A673 (cell line): Measurements from ENCODE around the gene VWA5A. TPM values are rescaled to one million over a fixed set of nuclear protein-coding genes. Genes with fewer than 3 reads are reported as not detected.

Experiments used
- BruUV-seq: library from RNA; stranded (reverse); fragments of 400-500 nt; replicated peaks from 2 replicates; lab custom pipeline; 2021; lab: Mats Ljungman, UMichigan
- CTCF ChIA-PET: fragments of 300-600 bp; sonication (Branson Sonifier 250); formaldehyde crosslinking; loops from one replicate; lab custom pipeline; 2022; ENCODE audit warnings: antibody characterized with exemption; lab: Charles Lee
- POLR2A ChIA-PET: fragments of 300-600 bp; sonication (Branson Sonifier 250); formaldehyde crosslinking; loops from one replicate; lab custom pipeline; 2022; ENCODE audit warnings: antibody characterized with exemption; ENCODE audit not compliant: low non-redundant PET; lab: Charles Lee
- DNase-seq: peaks from one replicate; pipeline ENCODE4 v3.0.0-alpha.2; 2015; ENCODE audit warnings: low spot score
- H3K27ac ChIP-seq: fragments of 200-600 bp; sonication (generic); 2 replicates; pipeline ENCODE4 v1.5.1; 2016; ENCODE audit warnings: mixed run types, low read depth, mild to moderate bottlenecking, mixed read lengths, antibody characterized with exemption, low read length; ENCODE audit not compliant: poor library complexity, severe bottlenecking
- H3K27me3 ChIP-seq: fragments of 200-600 bp; sonication (generic); replicated peaks from 2 replicates; pipeline ENCODE4 v1.6.1; 2017; ENCODE audit warnings: mixed run types, low read depth, mild to moderate bottlenecking, mixed read lengths, antibody characterized with exemption, low read length; ENCODE audit not compliant: insufficient read depth, poor library complexity
- H3K36me3 ChIP-seq: fragments of 200-600 bp; sonication (generic); 2 replicates; pipeline ENCODE4 v1.6.1; 2016; ENCODE audit warnings: mixed run types, mild to moderate bottlenecking, mixed read lengths, antibody characterized with exemption, low read length; ENCODE audit not compliant: insufficient read depth, poor library complexity, severe bottlenecking
- H3K4me1 ChIP-seq: fragments of 200-600 bp; sonication (generic); 2 replicates; pipeline ENCODE4 v1.6.1; 2017; ENCODE audit warnings: mixed run types, mild to moderate bottlenecking, mixed read lengths, antibody characterized with exemption, low read length; ENCODE audit not compliant: insufficient read depth, poor library complexity, severe bottlenecking
- H3K4me3 ChIP-seq: fragments of 200-600 bp; sonication (generic); 2 replicates; pipeline ENCODE4 v1.5.1; 2016; ENCODE audit warnings: low read depth, mixed run types, mild to moderate bottlenecking, mixed read lengths, low read length; ENCODE audit not compliant: poor library complexity, severe bottlenecking
- H3K9me3 ChIP-seq: fragments of 200-600 bp; sonication (generic); 2 replicates; pipeline ENCODE4 v1.6.1; 2016; ENCODE audit warnings: mixed run types, low read depth, mild to moderate bottlenecking, mixed read lengths, antibody characterized with exemption, low read length; ENCODE audit not compliant: poor library complexity, severe bottlenecking
- EZH2 ChIP-seq: fragments of 200-600 bp; sonication (generic); IDR thresholded peaks from 2 replicates; pipeline ENCODE4 v1.6.1; 2017; ENCODE audit warnings: borderline replicate concordance, low read depth, mild to moderate bottlenecking, mixed read lengths, antibody characterized with exemption, low read length; ENCODE audit not compliant: poor library complexity, severe bottlenecking
- intact Hi-C: fragments of 100-400 bp; cut with micrococcal nuclease; formaldehyde crosslinking; loops from one replicate; pipeline ENCODE4 v1.10.0; 2022; ENCODE audit not compliant: unreplicated experiment
- total RNA-seq: library from RNA; stranded (reverse); gene quantifications from 2 replicates; pipeline ENCODE4 v1.2.3, GENCODE V29; 2021
- TF ChIP-seq, protein P1 (sequence below): fragments of 300-800, 200-600 bp; sonication (generic); conservative IDR thresholded peaks from 2 replicates; pipeline ENCODE4 v1.5.1; 2017; ENCODE audit warnings: low read depth, mild to moderate bottlenecking, antibody characterized with exemption, low read length, moderate library complexity, mixed read lengths

Gene VWA5A
- total RNA-seq, 1 experiment from 2014 or later = 11.2 TPM

DNA sequence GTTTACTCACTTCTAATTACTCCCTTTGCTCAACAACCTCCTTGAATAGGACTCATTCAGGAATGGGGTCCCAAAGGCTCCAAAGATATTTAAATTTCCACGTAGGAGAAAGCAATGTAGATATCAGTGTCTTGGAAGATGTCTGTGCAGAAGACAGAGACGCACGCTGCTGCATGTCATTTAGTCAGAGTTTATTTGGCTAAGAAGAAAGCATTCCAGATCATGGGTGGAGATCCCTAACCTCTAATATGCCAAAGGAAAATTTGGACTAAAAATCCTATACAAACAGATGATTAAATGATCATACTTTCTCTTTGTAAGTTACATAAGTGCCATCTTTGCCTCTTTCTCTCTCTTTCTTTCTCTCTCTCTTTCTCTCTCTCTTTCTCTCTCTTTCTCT, 67.8 kb downstream of the VWA5A start, which contains the start of gene OR10D3:
OR10D3 (plus strand) TSS at position 278 of the 400 bp plus-strand sequence. CDS start 1,925 bp downstream, outside the sequence.
- TF ChIP-seq, protein P1, sequence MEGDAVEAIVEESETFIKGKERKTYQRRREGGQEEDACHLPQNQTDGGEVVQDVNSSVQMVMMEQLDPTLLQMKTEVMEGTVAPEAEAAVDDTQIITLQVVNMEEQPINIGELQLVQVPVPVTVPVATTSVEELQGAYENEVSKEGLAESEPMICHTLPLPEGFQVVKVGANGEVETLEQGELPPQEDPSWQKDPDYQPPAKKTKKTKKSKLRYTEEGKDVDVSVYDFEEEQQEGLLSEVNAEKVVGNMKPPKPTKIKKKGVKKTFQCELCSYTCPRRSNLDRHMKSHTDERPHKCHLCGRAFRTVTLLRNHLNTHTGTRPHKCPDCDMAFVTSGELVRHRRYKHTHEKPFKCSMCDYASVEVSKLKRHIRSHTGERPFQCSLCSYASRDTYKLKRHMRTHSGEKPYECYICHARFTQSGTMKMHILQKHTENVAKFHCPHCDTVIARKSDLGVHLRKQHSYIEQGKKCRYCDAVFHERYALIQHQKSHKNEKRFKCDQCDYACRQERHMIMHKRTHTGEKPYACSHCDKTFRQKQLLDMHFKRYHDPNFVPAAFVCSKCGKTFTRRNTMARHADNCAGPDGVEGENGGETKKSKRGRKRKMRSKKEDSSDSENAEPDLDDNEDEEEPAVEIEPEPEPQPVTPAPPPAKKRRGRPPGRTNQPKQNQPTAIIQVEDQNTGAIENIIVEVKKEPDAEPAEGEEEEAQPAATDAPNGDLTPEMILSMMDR = no peak
- TF ChIP-seq EZH2 = no peak
- DNase-seq = no peak
- no peaks in the 10 kb centered on the region for H3K27me3 ChIP-seq
- H3K4me3 ChIP-seq = no peak within 1 kb of the TSS
- no peaks in the 10 kb centered on the region for H3K4me1 ChIP-seq
- H3K36me3 ChIP-seq = no peaks in the 10 kb centered on the region
- no peak within 1 kb of the TSS for H3K27ac ChIP-seq
- ChIA-PET POLR2A (no interaction called here), CTCF (no interaction called here)
- no TSS peak for BruUV-seq
- no peaks in the 10 kb centered on the region for H3K9me3 ChIP-seq
- intact Hi-C loops = no loop called here

DNA sequence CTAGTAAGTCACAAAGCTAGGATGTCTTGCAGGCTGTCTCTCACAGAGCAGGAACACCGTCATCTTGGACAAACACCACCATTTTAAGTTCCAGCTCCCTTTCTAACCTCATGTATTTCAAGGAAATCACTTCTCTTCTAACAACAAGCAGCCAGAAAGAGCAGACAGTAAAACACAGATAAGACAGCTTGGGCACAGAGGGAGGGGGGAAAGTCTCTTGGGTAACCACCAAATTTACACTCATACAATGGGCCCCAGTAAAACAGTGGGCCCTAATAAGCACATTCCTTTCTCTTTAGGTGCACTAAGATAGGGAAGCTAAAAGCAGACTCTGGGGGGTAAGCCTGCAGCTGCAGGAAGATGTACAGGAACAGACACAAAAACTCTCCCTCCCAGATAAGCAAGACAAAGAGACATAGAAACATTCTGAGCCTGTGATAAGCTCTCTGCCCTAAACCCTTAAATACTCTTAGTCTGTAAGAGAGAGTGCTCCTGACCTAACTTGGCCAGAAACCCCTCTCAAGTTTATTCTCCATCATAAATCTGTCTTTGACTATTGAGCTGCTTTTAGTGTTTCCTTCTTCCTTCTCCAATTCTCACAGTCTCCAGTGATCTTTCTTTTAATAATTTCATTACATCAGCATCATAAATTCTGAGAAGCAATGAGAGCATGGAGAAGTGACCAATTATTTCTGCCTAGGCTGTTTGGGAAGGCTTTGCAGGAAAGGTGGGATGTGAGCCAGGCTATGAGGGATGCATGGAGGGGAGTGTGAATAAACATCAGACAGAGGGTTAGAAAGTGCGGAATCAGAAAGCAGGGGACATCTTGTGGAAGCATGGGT, 75.3 kb downstream of the VWA5A start:
- POLR2A ChIA-PET = no interaction called here

DNA sequence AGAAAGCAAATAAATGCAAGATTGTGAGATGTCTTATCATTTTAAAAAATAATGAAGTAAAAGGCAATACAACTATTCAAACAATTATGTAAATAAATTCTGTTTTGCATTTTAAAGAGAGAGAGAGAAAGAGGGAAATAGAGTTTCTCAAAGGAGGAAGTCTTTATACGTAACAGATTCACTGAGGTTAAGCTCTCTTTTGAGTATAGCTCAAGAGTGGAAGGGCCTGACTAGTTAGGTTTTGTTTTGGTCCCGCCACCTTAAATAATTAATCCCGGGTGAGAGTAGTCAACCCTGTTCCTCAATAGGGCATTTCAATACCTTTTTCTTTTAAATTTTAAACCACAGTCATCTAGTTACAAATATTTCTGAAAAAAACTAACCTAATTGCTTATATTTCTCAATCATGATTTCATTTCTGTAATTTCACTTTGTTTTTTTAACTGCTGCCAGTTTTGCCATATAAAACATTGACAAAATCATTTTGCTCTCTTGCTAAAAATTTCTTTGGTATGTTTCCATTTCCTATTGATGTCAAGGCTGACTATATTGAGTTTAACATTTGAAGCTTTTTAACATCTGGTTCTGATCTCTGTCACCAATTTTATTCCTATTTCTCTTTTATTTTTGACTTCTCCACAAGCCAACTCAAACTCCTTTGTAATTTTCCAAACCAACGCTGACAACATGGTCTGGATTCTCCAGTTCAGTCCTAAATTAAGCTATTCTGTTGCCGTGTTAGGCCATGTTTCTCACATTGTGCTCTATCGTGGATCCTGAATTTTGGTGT, 78.2 kb downstream of the VWA5A start:
- no TSS peak for BruUV-seq
- intact Hi-C loops = no loop called here
- Histone ChIP-seq H3K4me3 (no peak overlapping the region), H3K4me1 (peaks cover 15% of the 10 kb centered on the region), H3K36me3 (no peaks in the 10 kb centered on the region), H3K9me3 (no peaks in the 10 kb centered on the region), H3K27me3 (no peaks in the 10 kb centered on the region), H3K27ac (no peak overlapping the region)
- CTCF ChIA-PET = interaction anchor here (1.8 to 2.1 kb wide), 2 partner anchors 122 to 124 kb away, joined by 14 to 38 read pairs; no protein-coding TSS in a partner anchor
- POLR2A ChIA-PET = no interaction called here
- TF ChIP-seq EZH2 = no peak
- TF ChIP-seq, protein P1 = no peak
- DNase-seq = no peak

More for the DNA sequence above, 75.3 kb downstream of the VWA5A start:
- peaks cover 15% of the 10 kb centered on the region for H3K4me1 ChIP-seq
- intact Hi-C loops = no loop called here
- H3K27ac ChIP-seq = no peak overlapping the region
- TF ChIP-seq EZH2 = no peak
- TF ChIP-seq, protein P1 = no peak
- H3K27me3 ChIP-seq = no peaks in the 10 kb centered on the region
- no peak for DNase-seq
- CTCF ChIA-PET = no interaction called here
- H3K36me3 ChIP-seq = no peaks in the 10 kb centered on the region
- BruUV-seq = no TSS peak
- no peak overlapping the region for H3K4me3 ChIP-seq
- H3K9me3 ChIP-seq = no peaks in the 10 kb centered on the region
